ENCODE measurements around the gene CA9.
"Not testable (repeated sequence)": the region's sequence is repeated elsewhere in the genome, so short reads cannot be mapped to it uniquely, and the experiment has no call there.

CA9 gene

GRCh38 chr9:35638751-35639150 lies 35.0 kb upstream of the CA9 start:
- not testable (repeated sequence) for H3K36me3 ChIP-seq (ENCODE audit: control insufficient read depth in 1 of 2, insufficient read depth in 2 of 2, low read length in 2 of 2); H3K9ac ChIP-seq (ENCODE audit: low read length); H3K79me1 ChIP-seq (ENCODE audit: low read length); H3K4me2 ChIP-seq (ENCODE audit: low read length); H3K14ac ChIP-seq (ENCODE audit: low read length); H4K8ac ChIP-seq (ENCODE audit: low read depth, low read length); H2AFZ ChIP-seq (ENCODE audit: insufficient read depth, low read length, poor library complexity); H2BK5ac ChIP-seq (ENCODE audit: low read depth, low read length, poor library complexity); H3K27me3 ChIP-seq (ENCODE audit: insufficient read depth, low read length); DNase-seq; H2AK5ac ChIP-seq (ENCODE audit: low read length); H3K4me1 ChIP-seq (ENCODE audit: control insufficient read depth in 1 of 2, insufficient read depth in 2 of 2, low read length in 2 of 2); H3K9me3 ChIP-seq (ENCODE audit: insufficient read depth, low read depth, low read length); H3K27ac ChIP-seq (ENCODE audit: low read depth, low read length); H3K23ac ChIP-seq (ENCODE audit: low read length); H2BK120ac ChIP-seq (ENCODE audit: insufficient read depth, low read length, poor library complexity); H3K4me3 ChIP-seq (ENCODE audit: low read depth, low read length); H3K18ac ChIP-seq (ENCODE audit: low read length); H3K4ac ChIP-seq (ENCODE audit: low read depth, low read length); H4K12ac ChIP-seq (ENCODE audit: low read depth, low read length); H2BK12ac ChIP-seq (ENCODE audit: low read length); H4K91ac ChIP-seq (ENCODE audit: low read depth, low read length); H3K79me2 ChIP-seq (ENCODE audit: control insufficient read depth, insufficient read depth, low read length, poor library complexity)
- no CpG with 5 or more reads among the region's 8 CpGs for WGBS (ENCODE audit: extremely low coverage, insufficient coverage, insufficient read length)

GRCh38 chr9:35639225-35639624 lies 34.5 kb upstream of the CA9 start:
- not testable (repeated sequence) for H2BK5ac ChIP-seq (ENCODE audit: low read depth, low read length, poor library complexity); H2BK12ac ChIP-seq (ENCODE audit: low read length); H3K4me3 ChIP-seq (ENCODE audit: low read depth, low read length); H3K18ac ChIP-seq (ENCODE audit: low read length); H3K9me3 ChIP-seq (ENCODE audit: insufficient read depth, low read depth, low read length); H2AFZ ChIP-seq (ENCODE audit: insufficient read depth, low read length, poor library complexity); H3K4ac ChIP-seq (ENCODE audit: low read depth, low read length); H3K9ac ChIP-seq (ENCODE audit: low read length); H4K8ac ChIP-seq (ENCODE audit: low read depth, low read length); H4K12ac ChIP-seq (ENCODE audit: low read depth, low read length); H4K91ac ChIP-seq (ENCODE audit: low read depth, low read length); H3K23ac ChIP-seq (ENCODE audit: low read length); H3K4me1 ChIP-seq (ENCODE audit: control insufficient read depth in 1 of 2, insufficient read depth in 2 of 2, low read length in 2 of 2); H2AK5ac ChIP-seq (ENCODE audit: low read length); H2BK120ac ChIP-seq (ENCODE audit: insufficient read depth, low read length, poor library complexity); DNase-seq; H3K79me1 ChIP-seq (ENCODE audit: low read length); H3K4me2 ChIP-seq (ENCODE audit: low read length); H3K27me3 ChIP-seq (ENCODE audit: insufficient read depth, low read length); H3K79me2 ChIP-seq (ENCODE audit: control insufficient read depth, insufficient read depth, low read length, poor library complexity); H3K14ac ChIP-seq (ENCODE audit: low read length); H3K36me3 ChIP-seq (ENCODE audit: control insufficient read depth in 1 of 2, insufficient read depth in 2 of 2, low read length in 2 of 2); H3K27ac ChIP-seq (ENCODE audit: low read depth, low read length)
- WGBS (ENCODE audit: extremely low coverage, insufficient coverage, insufficient read length) = no CpG with 5 or more reads among the region's 1 CpG

DNA sequence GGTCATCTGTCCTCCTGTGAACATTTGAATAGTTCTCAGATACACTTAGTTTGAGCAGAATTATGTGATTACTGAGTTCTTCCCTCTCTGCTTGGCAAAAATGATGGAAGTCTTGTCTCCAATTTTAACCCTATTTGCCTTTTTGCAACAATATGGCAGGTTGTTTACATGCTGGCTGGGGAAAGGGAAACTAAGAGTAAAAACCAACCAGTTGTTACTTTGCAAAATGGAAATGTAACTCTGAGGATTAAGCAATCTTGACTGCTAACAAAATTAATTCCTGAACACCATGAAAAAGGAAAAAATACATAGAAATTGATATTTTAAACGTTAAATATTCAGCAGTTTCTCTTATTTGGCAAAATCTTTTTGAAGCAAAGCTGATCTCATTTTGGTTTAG lies 34.1 kb upstream of the CA9 start:
- Histone ChIP-seq H4K8ac (ENCODE audit: low read depth, low read length) (no peak overlapping the region), H4K91ac (ENCODE audit: low read depth, low read length) (no peak overlapping the region), H4K12ac (ENCODE audit: low read depth, low read length) (no peak overlapping the region), H3K79me2 (ENCODE audit: control insufficient read depth, insufficient read depth, low read length, poor library complexity) (no peaks in the 10 kb centered on the region), H3K23ac (ENCODE audit: low read length) (no peak overlapping the region), H3K14ac (ENCODE audit: low read length) (no peak overlapping the region), H3K79me1 (ENCODE audit: low read length) (no peaks in the 10 kb centered on the region), H3K9ac (ENCODE audit: low read length) (no peak overlapping the region), H3K4ac (ENCODE audit: low read depth, low read length) (no peak overlapping the region), H3K4me2 (ENCODE audit: low read length) (no peak overlapping the region), H3K27me3 (ENCODE audit: insufficient read depth, low read length) (no peaks in the 10 kb centered on the region), H3K4me3 (ENCODE audit: low read depth, low read length) (no peak overlapping the region), H3K9me3 (ENCODE audit: insufficient read depth, low read depth, low read length) (peaks cover 2% of the 10 kb centered on the region), H2BK5ac (ENCODE audit: low read depth, low read length, poor library complexity) (no peak overlapping the region), H2BK12ac (ENCODE audit: low read length) (no peak overlapping the region), H3K36me3 (ENCODE audit: control insufficient read depth in 1 of 2, insufficient read depth in 2 of 2, low read length in 2 of 2) (no peaks in the 10 kb centered on the region), H3K4me1 (ENCODE audit: control insufficient read depth in 1 of 2, insufficient read depth in 2 of 2, low read length in 2 of 2) (no peaks in the 10 kb centered on the region), H2AK5ac (ENCODE audit: low read length) (no peak overlapping the region), H3K18ac (ENCODE audit: low read length) (no peak overlapping the region), H2AFZ (ENCODE audit: insufficient read depth, low read length, poor library complexity) (no peak overlapping the region), H2BK120ac (ENCODE audit: insufficient read depth, low read length, poor library complexity) (no peak overlapping the region), H3K27ac (ENCODE audit: low read depth, low read length) (no peak overlapping the region)
- no peak for DNase-seq
- WGBS (ENCODE audit: extremely low coverage, insufficient coverage, insufficient read length) = no CpG with 5 or more reads among the region's 1 CpG

GRCh38 chr9:35640431-35640830 lies 33.3 kb upstream of the CA9 start:
- H4K12ac ChIP-seq (ENCODE audit: low read depth, low read length); H2AK5ac ChIP-seq (ENCODE audit: low read length); H3K18ac ChIP-seq (ENCODE audit: low read length); H3K4me1 ChIP-seq (ENCODE audit: control insufficient read depth in 1 of 2, insufficient read depth in 2 of 2, low read length in 2 of 2); H3K36me3 ChIP-seq (ENCODE audit: control insufficient read depth in 1 of 2, insufficient read depth in 2 of 2, low read length in 2 of 2); H4K8ac ChIP-seq (ENCODE audit: low read depth, low read length); H2AFZ ChIP-seq (ENCODE audit: insufficient read depth, low read length, poor library complexity); H3K9ac ChIP-seq (ENCODE audit: low read length); H3K79me2 ChIP-seq (ENCODE audit: control insufficient read depth, insufficient read depth, low read length, poor library complexity); H3K27me3 ChIP-seq (ENCODE audit: insufficient read depth, low read length); H3K4me2 ChIP-seq (ENCODE audit: low read length); H3K4ac ChIP-seq (ENCODE audit: low read depth, low read length); H3K14ac ChIP-seq (ENCODE audit: low read length); H3K27ac ChIP-seq (ENCODE audit: low read depth, low read length); H3K79me1 ChIP-seq (ENCODE audit: low read length); H2BK120ac ChIP-seq (ENCODE audit: insufficient read depth, low read length, poor library complexity); H4K91ac ChIP-seq (ENCODE audit: low read depth, low read length); H3K23ac ChIP-seq (ENCODE audit: low read length); H2BK12ac ChIP-seq (ENCODE audit: low read length); H3K9me3 ChIP-seq (ENCODE audit: insufficient read depth, low read depth, low read length); DNase-seq; H2BK5ac ChIP-seq (ENCODE audit: low read depth, low read length, poor library complexity); H3K4me3 ChIP-seq (ENCODE audit: low read depth, low read length): not testable (repeated sequence)
- WGBS (ENCODE audit: extremely low coverage, insufficient coverage, insufficient read length) = no CpG with 5 or more reads among the region's 15 CpGs
